ENCODE data around the gene SYT17. TPM values are rescaled to one million over a fixed set of nuclear protein-coding genes. Genes with fewer than 3 reads are reported as not detected.
A peak's percentile ranks its signal among the peaks of the same experiment; 100 is the strongest.

Gene SYT17
- polyA plus RNA-seq, 1 donor = 6.0 TPM

GRCh38 chr16:19223235-19224170 is 55.5 kb downstream of the SYT17 start:
- DNase-seq = no peak

GRCh38 chr16:19225651-19226050 is 57.6 kb downstream of the SYT17 start:
- DNase-seq = no peak

GRCh38 chr16:19227643-19228042 is 59.6 kb downstream of the SYT17 start:
- DNase-seq = no peak

DNA sequence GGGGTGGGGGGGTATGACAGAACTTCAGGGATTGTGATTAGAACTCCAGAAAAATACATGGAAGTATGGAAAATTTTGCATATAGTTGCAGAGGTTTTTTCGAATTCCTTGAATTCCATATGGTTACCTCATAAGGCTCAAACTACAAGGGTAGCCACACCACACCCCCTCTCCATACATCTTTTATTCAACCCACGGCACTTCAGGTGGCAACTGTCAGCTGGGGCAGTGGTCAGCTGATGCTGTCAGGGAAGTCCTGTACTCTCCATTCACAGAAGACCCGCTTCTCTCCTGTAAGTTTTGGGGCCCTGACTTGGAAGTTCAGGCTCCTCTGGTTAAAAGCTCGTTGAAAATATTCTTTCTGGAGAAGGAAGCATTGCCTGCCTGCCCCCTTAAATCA is 60.0 kb downstream of the SYT17 start:
- peak; percentile 13 for DNase-seq

DNA sequence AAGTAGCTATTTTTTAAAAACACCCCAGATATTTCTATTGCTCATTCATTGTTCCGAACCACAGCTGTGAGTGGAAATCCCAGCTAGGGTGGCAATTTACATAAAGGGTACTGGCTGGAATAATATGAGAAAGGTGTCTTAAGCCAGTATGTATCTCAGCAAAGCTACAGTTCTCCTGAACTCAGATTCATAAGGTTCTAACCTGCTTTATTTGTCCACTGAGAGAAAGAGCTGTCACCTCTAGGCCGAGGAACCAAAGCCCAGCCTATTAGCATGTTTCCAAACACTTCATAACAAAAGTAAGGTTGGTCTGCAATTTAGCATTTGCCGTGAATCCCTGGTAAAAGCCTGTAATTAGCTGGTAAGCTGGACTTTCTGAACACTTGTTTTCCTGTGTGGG is 60.5 kb downstream of the SYT17 start:
- DNase-seq = no peak

DNA sequence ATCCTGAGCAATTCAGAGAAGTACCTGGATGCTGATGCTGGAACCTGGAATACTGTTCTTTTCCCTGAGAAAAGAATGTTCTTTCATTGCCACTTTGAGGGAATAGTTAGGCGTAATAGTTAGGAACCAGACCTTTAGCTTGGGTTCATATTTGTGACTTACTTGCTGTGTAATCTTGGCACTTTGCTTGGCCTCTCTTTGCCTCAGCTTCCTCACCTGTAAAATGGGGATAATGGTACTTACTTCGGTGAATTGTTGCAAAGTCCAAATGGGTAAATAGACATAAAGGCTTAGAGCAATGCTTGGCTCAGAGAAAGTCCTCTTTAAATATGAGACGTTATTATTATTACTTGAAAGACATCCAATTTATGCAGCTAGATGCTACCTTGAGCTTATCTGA is 62.5 kb downstream of the SYT17 start:
- DNase-seq = no peak

- DNase-seq = no peak
Observed at GRCh38 chr16:19231881-19232280, 63.8 kb downstream of the SYT17 start.

DNA sequence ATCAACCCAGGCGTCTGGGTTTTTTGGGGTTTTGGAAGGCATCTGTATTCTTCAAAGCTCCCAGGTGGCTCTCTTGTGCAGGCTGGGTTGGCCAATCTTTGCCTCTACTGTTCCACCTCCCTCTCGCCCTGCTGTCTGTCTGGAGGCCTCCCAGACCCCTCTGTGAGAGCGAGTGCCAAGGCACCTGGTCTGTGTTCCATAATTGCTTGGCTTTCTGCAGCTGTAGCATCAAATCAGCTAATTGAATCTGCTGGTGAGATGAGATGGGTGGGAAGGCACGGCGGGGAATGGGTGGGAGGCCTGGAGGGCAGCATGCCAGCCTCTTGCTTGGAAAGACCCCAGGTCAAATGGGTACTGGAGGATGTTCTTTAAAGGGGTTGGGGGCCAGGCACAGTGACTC is 64.9 kb downstream of the SYT17 start:
- no peak for DNase-seq

DNA sequence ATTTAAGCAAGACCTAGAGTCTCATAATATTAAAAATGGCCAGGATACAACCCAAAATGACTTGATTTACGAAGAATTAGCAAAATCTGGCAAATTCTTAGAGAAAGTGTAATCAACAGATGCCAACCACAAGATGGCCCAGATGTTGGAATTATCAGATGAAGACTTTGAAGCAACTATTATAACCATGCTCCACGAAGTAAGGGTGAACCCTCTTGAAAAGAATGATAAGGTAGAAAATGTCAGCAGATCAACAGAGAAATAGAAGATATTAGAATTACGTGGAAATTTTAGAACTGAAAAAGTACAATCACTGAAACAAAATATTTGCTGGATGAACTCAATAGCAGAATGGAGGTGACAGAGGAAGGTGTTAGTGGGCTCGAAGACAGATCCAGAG is 67.4 kb downstream of the SYT17 start:
- no peak for DNase-seq

- DNase-seq = no peak
Observed at GRCh38 chr16:19235886-19236285, 67.8 kb downstream of the SYT17 start.

- no peak for DNase-seq
Observed at GRCh38 chr16:19236561-19237209, 68.6 kb downstream of the SYT17 start.

DNA sequence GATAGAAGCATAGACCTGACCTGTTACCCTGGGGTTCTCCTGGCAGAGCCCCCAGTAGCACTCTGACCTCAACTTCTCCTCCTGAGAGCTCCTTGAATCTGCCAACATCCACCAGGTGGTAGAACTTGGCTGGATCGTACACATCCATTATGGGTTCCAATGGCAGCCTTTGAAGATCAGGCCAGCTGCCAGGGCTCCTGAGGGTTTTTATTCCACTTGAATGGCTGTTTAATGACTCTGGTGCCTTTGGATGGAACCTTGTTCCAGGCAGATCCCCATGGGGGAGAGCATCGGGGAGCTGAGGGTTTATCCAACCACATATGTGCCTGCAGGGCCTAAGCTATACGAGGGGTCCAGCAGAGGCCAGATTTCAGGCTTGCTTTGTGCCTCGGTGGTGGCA is 70.4 kb downstream of the SYT17 start:
- no peak for DNase-seq

- DNase-seq = no peak
Observed at GRCh38 chr16:19239511-19240155, 71.6 kb downstream of the SYT17 start.

- no peak for DNase-seq
Observed at GRCh38 chr16:19240494-19240893, 72.5 kb downstream of the SYT17 start.

DNA sequence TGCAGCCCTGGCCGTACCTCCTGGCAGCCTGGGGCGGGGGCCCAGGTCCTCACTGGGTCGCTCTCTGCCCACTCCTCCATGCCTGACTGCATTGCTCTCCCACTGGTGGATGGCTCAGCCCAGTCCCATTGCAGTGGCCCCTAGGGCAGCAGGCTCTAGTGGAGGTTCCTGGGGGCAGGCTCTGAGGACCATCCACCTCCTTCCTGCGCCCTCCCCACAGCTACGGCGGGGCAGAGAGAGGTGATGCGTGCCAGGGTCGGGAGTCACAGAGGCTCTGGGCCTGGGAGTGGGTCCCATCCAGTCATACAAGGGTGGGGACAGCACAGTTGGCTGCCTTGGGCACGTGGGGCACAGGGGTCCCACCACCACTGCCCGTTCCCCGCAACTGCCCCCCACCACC is 73.5 kb downstream of the SYT17 start:
- DNase-seq = no peak

- no peak for DNase-seq
Observed at GRCh38 chr16:19242186-19242585, 74.1 kb downstream of the SYT17 start.

GRCh38 chr16:19242987-19243575 is 75.0 kb downstream of the SYT17 start:
- DNase-seq = no peak

GRCh38 chr16:19245326-19245925 is 77.4 kb downstream of the SYT17 start:
- DNase-seq = no peak

DNA sequence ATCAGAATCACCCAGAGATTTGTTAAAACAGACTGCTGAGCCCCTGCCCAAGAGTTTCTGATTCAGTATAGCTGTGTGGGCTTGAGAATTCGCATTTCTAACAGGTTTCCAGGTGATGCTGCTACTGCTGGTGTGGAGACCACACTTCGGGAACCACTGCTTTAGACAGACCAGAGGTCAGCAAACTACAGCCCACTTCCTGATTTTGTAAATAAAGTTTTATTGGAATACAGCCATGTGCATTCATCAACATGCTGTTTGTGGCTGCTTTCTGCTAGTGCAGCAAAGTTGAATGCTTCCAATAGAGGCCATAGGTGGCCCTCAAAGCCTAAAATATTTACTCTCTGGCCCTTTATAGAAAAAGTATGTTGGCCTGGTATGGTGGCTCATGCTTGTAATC is 84.9 kb downstream of the SYT17 start:
- DNase-seq = no peak

DNA sequence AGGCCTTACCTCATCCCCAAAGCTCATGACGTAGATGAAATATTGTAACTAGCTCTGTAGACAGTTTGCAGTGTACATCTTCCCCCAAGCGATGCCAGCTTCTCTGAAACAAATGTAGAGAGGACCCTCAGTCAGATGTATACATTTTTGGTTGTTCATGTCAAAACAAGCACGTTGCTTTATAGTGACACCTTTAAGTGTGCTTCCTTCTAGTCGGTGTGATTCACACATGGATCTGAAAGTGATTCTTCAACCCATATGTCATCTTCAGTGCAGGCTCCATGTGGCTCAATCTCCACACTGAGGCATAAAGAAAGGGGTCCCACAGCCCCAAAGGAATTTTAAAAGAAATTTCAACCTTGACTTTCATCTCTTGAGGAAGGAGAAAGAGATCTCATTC is 86.6 kb downstream of the SYT17 start:
- no peak for DNase-seq

DNA sequence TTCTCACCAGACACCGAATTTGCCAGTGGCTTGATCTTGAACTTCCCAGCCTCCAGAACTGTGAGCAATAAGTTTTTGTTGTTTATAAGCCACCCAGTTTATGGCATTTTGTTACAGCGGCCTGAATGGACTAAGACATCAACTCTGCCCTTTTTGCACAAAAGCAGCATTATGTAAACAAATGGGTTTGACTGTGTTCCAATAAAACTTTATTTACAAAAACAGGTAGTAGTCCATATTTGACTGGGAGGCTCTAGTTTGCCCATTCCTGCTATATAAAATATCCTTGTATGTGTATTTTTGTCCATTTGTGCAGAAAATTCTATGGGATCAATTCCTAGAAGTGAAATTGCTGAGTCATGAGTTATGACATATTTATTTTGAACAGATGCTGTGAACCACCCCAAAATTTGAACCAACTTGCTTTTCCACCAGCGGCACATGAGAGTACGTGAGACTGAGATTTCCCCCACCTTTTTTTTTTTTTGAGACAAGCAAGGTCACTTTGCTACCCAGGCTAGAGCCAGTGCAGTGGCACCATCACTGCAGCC is 96.2 kb downstream of the SYT17 start:
- no peak for DNase-seq

- no peak for DNase-seq
Observed at GRCh38 chr16:19265380-19265930, 97.4 kb downstream of the SYT17 start.

Measured in hindlimb muscle (tissue), 1 donor.